Measurements from ENCODE around the gene ARHGEF33. TPM values are rescaled to one million over a fixed set of nuclear protein-coding genes. Genes with fewer than 3 reads are reported as not detected.

ARHGEF33 gene
- under 1 TPM; 0.44 to 0.73 TPM for total RNA-seq
- long read RNA-seq, result 0 reads

- intact Hi-C loops (cut with DNase I), result no loop called here
- DNase-seq (no peak), ATAC-seq (no peak)
These were observed at the start of gene ARHGEF33 for GRCh38 chr2:38889575-38889974. Gene ARHGEF33 (plus strand): TSS chr2:38889875. CDS start chr2:38919448, 29,573 bp downstream.

- ATAC-seq, result no peak
- no peak for DNase-seq
- intact Hi-C loops (cut with DNase I), result no loop called here
These were observed 39.6 kb upstream of the ARHGEF33 start for GRCh38 chr2:38850045-38850444.

GRCh38 chr2:38856165-38856564, 33.5 kb upstream of the ARHGEF33 start:
- no peak for DNase-seq
- no peak for ATAC-seq
- intact Hi-C loops (cut with DNase I), result no loop called here

- DNase-seq (no peak), ATAC-seq (no peak)
- intact Hi-C loops (cut with DNase I), result no loop called here
These were observed 27.2 kb upstream of the ARHGEF33 start for GRCh38 chr2:38862476-38862875.

GRCh38 chr2:38863061-38863695, 26.5 kb upstream of the ARHGEF33 start:
- intact Hi-C loops (cut with DNase I), result no loop called here
- DNase-seq (no peak), ATAC-seq (no peak)

GRCh38 chr2:38866773-38867443, 22.8 kb upstream of the ARHGEF33 start:
- intact Hi-C loops (cut with DNase I), result no loop called here
- ATAC-seq (no peak), DNase-seq (no peak)

- DNase-seq (no peak), ATAC-seq (no peak)
- intact Hi-C loops (cut with DNase I), result no loop called here
These were observed 18.2 kb upstream of the ARHGEF33 start for GRCh38 chr2:38871432-38871831.

- intact Hi-C loops (cut with DNase I), result no loop called here
These were observed 15.9 kb upstream of the ARHGEF33 start for GRCh38 chr2:38873763-38874162.

GRCh38 chr2:38875227-38875575, 14.5 kb upstream of the ARHGEF33 start:
- ATAC-seq, result peak in 1 of 2 donors; percentile 12
- intact Hi-C loops (cut with DNase I), result no loop called here
- DNase-seq, result no peak

More at GRCh38 chr2:38873763-38874162, 15.9 kb upstream of the ARHGEF33 start:
- no peak for ATAC-seq
- no peak for DNase-seq

GRCh38 chr2:38875576-38876367, 13.9 kb upstream of the ARHGEF33 start, which contains the start of the genes DHX57 and MORN2:
Gene DHX57 (minus strand): TSS chr2:38875934. CDS start chr2:38868405, 7,529 bp downstream.
Gene MORN2 (plus strand): TSS chr2:38875976.
- intact Hi-C loops (cut with DNase I), result no loop called here
- DNase-seq, result peak; percentile 91
- ATAC-seq, result peak; percentile 100

GRCh38 chr2:38876407-38876806, 13.3 kb upstream of the ARHGEF33 start:
- intact Hi-C loops (cut with DNase I), result no loop called here
- ATAC-seq (no peak), DNase-seq (no peak)

- no peak for DNase-seq
- intact Hi-C loops (cut with DNase I), result no loop called here
- ATAC-seq, result no peak
These were observed 3.6 kb upstream of the ARHGEF33 start for GRCh38 chr2:38886063-38886462.

GRCh38 chr2:38887347-38887746, 2.3 kb upstream of the ARHGEF33 start:
- no peak for DNase-seq
- intact Hi-C loops (cut with DNase I), result no loop called here

GRCh38 chr2:38887902-38888554, 1.6 kb upstream of the ARHGEF33 start:
- intact Hi-C loops (cut with DNase I), result no loop called here
- DNase-seq (no peak), ATAC-seq (no peak)

More at GRCh38 chr2:38887347-38887746, 2.3 kb upstream of the ARHGEF33 start:
- no peak for ATAC-seq

- intact Hi-C loops (cut with DNase I), result no loop called here
- ATAC-seq, result no peak
These were observed 630 bp upstream of the ARHGEF33 start for GRCh38 chr2:38889045-38889444.

GRCh38 chr2:38892819-38893218, 3.1 kb downstream of the ARHGEF33 start:
- ATAC-seq (no peak), DNase-seq (no peak)
- intact Hi-C loops (cut with DNase I), result no loop called here

More at GRCh38 chr2:38889045-38889444, 630 bp upstream of the ARHGEF33 start:
- DNase-seq, result no peak

GRCh38 chr2:38898256-38898655, 8.6 kb downstream of the ARHGEF33 start:
- intact Hi-C loops (cut with DNase I), result no loop called here
- ATAC-seq (no peak), DNase-seq (no peak)

GRCh38 chr2:38900726-38901125, 11.1 kb downstream of the ARHGEF33 start:
- intact Hi-C loops (cut with DNase I), result no loop called here
- DNase-seq, result no peak
- no peak for ATAC-seq

GRCh38 chr2:38905251-38905650, 15.6 kb downstream of the ARHGEF33 start:
- ATAC-seq, result no peak
- intact Hi-C loops (cut with DNase I), result no loop called here
- DNase-seq, result no peak

GRCh38 chr2:38907242-38907641, 17.6 kb downstream of the ARHGEF33 start:
- DNase-seq (no peak), ATAC-seq (no peak)
- intact Hi-C loops (cut with DNase I), result no loop called here

Data from left cardiac atrium (tissue), 4 donors.